GM19372 (cell line): Measurements from ENCODE around the gene MDN1.
"Not testable (repeated sequence)": the region's sequence is repeated elsewhere in the genome, so short reads cannot be mapped to it uniquely, and the experiment has no call there.

Experiments used
- ATAC-seq: cut with Tn5 transposase; IDR thresholded peaks from one replicate; pipeline ENCODE4 v1.9.1; 2021; ENCODE audit warnings: mild to moderate bottlenecking, low read depth, moderate library complexity; ENCODE audit not compliant: unreplicated experiment

Gene MDN1

DNA sequence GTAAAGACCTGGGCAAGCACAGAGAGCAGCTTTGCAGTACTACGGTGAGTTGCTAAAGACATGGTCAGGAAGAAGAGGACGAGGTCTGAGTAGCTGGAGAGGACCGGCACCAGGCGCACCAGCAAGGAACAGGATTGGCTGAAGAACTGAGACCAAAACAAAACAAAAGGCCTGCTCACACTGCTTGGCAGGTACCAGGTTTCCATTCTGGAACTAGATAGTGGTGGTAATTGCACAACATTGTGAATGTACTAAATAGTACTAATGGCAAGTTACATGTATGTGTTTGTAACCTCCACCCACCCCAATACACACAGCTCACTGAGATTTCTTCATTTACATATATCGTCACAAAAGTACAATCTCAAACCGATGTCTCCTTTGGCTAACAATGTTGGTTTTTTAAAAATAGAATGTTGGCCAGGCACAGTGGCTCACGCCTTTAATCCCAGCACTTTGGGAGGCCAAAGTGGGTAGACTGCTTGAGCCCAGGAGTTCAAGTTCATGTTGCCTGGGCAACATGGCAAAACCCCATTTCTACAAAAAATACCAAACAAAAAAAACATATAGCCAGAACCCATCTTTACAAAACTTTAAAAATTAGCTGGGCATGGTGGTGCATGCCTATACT is 148.5 kb downstream of the MDN1 start:
- ATAC-seq, result no peak

DNA sequence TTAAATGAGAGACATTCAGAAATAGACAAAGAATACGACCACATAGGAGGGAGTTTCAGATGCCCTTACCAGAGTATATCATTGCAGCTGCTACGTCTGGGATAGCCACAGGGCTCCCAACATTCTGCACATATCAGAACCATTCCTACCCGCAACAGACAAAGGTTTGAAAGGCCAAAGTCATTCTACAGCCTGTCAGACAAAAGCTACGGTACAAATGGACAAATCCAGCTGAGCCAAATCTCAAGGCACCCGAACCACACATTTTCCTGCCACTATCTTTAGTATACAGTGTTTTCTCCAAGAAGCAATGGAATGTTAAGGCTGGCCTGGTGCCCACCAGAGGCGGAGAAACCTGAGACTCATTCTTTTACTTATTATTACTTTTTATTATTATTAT is 150.6 kb downstream of the MDN1 start:
- ATAC-seq, result no peak

DNA sequence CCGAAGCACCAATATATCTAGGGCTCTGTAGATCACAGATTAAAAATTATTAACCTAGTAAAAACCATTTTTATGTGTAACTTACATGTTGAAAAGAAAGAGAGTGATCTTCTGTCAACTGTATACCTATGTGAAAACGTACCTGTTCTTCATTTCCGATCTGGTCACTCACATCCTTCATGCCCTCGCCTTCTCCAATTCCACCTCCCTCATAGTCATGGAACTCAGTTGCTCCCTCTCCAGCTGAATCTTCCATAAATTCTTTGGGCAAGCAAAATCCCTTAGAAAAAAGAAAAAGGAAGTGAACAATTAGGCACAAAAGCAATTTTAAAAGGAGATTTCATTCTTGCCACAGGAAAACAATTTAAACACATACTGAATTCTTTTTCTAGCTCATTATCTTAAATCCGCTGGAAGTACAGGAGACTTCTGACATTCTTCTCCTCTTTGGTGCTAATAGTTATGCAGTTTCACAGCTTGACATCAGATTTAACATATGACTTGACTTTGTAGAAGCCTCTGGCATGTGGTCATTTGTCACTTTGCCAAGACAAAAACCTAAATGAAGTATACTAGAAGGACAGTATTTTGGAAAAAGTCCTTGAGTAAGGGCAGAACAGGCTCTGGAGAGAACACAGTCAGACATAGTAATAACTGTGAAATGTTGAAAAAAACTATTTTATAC is 151.6 kb downstream of the MDN1 start:
- no peak for ATAC-seq

DNA sequence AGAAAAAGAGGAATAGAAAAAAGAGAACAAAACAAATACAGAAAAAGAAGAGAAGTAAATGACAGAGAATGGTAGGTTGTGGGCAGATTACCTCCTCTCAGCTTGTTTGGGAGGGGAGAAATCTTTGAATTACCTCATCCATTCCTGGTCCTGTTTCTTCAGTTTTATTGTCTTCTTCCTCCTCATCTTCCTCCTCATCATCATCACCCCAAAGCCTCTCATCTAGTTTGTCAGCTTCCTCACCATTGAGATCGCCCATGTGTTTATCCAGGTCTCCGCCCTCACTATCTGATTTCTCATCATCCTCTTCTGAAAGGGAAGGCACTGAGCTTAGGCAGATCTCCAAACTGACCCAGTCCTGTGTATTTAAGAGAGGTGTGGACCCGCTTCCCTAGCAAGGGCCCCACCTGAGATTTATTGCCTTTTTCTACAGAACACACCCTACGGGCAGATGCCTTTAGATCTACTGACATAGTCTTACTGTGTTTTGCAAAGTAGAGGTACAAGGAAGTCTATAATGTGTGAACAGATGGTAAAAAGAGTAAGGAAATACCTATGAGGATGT is 156.9 kb downstream of the MDN1 start:
- no peak for ATAC-seq

DNA sequence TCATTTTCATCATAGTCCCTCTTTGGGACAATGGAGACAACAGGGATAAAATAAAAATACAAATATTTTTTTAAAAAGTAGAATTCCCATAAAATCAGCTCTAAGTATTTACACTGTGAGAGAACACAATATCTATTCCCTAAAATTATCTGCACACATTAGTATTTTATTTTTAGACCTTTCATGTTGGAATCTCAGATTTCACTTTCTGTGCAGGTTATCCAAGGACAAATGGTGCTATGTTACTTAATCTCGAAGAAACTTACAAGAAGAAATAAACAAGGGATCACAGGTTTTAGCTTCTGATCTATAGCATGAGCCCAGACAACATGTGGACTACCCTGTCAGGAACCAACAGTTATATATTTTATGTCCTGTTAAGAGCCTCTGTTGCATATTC is 158.0 kb downstream of the MDN1 start:
- ATAC-seq, result no peak

DNA sequence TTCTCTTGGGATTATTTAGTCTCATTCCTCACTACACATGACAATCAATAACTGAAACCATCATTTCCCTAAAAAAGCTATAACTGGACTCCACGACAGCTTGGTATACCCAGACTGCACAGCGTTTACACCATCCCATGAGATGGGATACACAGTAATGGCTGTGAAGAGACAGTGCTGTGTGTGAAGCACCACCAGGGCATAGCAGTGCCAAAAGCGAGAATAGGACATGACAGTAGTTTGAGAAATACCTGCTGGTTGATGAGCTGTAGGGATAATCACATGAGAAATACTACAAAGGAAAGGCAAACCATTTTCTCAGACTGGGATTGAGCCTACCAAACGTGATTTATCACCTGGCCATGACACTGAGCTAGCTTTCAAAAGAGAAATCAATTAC is 158.6 kb downstream of the MDN1 start:
- no peak for ATAC-seq

DNA sequence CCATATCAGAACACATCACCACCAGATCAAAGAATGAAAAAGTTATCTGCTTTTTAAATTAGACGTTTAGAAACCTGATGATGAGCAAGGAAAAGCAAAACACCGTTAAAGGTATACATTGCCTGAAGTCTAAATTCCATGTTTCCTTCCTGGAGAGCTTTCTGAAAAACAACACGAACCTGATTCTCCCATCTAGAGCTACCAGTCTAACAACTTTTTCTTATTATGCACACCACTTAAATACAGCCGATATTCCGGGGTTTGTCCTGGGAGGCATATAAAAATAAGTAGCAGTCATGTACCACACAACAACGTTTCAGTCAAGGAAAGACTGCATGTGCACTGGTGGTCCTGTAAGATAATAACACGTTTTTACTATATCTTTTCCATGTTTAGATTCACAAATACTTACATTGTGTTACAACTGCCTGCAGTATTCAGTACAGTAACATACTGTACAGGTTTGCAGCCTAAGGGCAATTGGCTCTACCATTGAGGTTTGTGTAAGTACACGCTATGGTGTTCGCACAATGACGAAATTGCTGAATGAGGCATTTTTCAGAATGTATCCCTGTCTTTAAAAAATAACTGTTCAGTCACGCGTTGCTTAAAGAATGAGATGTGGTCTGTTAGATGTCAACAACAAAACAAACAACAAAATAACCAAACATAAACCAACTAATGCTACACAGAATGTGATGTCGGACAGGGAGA is 162.0 kb downstream of the MDN1 start:
- ATAC-seq, result no peak

DNA sequence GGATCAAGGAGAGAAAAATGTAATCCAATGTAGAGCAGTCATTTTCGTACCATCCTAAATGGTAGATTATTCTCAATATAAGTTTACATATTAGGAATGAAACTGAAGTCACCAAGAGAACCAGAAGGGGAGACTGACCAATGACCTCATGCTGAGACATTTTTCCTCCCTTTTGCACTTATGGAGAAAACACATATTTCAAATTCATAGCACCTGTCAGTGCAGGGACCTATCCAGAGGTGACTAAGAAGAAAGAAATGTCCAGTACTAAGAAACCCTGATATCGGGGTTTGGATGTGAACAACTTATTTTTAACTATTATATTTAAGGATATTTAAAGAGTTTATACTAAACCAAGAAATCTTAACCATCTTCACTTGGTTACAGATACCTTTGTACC is 164.5 kb downstream of the MDN1 start:
- ATAC-seq, result no peak

DNA sequence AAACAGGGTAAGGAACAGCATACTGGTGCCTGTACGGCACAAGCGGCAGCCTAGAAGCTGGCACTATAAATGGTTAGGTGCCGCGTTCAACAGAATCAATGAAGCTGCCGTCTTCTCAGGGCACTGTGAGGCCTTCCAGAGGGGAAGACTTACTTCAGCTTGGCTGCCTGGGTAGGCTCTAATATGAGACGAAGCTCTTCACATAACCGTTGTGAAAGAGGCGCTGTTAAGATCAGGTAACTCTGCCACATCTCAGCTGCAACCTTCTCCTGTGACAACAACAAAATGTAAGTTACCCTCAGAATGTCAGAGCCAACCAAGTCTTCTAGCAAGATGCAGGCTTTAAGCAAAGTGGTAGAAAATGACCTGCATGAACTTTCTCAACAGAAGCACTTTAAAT is 169.0 kb downstream of the MDN1 start:
- ATAC-seq, result no peak

DNA sequence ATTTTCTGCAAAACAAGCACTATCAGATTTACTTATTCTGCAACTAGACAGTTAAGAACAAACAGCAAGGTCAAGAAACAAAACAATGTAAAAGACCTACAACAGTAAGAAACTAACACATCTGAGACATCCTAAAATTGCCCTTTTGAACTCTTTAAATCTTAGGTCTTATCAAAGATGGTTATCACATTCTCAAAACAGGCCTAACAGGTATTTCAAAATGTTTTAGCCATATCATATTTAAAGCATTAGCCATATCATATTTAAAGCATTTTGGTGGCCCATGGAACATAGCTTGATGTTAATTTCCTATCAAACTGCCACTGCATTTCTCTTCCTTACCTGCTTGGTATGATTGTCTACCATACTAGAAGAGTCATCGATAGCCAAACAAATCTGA is 169.9 kb downstream of the MDN1 start:
- no peak for ATAC-seq

DNA sequence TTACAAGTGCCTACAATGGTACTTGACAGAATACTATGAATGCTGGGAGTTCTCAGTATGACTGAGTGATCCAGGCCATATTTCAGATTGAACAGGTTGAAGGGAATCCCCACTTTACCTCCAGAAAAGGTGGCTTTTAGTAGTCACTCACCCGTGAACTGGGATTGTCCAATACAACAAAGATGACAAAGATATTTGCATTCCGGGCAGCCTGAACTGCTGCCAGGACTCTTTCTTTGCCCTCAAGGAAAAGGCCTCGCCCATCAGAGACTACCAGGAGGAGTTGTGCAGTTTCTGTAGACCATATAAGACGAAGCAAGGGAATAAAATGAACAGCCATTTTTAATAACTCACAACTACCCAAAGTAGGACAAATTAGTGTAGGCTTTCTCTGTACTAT is 174.7 kb downstream of the MDN1 start:
- no peak for ATAC-seq

DNA sequence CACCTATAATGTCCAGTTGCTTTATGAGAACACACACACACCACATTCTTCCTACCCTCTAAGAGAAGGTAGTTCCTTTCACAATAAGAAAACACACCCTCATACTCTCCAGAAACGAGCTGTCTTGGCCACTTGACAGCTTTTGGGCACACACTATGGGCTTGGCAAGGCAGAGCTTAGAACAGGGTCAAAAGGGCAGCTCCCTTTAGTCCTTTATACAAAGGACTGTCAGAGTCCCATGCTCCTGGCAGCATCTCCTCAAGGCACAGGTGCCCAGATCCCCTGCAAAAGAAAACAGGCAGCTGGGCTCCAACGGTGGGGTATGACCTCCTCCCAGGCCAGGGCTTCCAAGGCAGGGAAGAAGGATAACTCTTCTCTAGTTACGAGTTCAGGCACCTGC is 176.2 kb downstream of the MDN1 start:
- no peak for ATAC-seq

DNA sequence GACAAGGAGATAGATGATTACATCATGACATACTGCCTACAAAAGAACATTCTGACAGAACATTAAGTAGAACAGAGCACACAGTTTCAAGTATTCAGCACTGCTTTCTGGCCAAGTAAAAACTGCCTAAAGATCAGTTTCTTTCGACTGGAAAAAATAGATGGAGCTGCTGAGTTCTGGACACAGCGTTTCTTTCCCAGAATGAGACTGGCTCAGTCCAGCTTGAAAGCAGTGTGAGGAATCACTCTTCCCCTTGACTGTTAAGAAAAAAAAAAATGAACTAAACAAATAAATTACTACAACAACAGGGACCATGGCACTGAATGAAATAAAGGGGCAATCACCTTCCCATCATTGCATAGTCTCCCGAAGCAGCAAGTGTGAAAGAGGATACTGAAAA is 176.6 kb downstream of the MDN1 start:
- no peak for ATAC-seq

DNA sequence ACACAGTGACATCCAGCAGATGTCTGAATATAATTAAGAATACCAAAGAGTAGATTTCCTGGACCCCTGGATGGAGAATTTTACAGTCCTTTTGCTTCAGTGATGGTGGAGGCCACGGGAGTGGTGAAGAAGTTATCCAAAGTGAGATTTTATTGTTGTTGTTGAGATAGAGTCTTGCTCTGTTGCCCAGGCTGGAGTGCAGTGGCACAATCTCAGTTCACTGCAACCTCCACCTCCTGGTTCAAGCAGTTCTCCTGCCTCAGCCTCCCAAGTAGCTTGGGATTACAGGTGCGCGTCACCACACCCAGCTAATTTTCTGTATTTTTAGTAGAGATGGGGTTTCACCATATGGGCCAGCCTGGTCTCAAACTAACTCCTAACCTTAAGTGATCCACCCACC is 178.0 kb downstream of the MDN1 start:
- not testable (repeated sequence) for ATAC-seq

DNA sequence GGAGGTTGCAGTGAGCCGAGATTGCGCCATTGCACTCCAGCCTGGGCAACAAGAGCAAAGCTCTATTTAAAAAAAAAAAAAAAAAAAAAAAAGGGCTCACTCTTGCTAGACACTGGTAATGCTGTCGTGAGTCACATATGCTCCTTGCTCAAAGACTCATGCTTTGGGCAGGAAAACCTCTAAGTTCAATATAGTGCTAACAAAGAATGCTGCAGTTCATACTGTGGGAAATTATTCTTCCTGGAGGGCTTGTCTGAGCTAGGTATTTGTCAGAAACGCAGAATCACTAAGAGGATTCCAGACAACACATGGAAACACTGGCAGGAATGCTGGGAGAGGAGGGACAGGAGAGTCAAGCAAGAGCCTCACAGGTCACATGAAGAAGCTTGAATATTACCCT is 178.8 kb downstream of the MDN1 start:
- ATAC-seq, result no peak

DNA sequence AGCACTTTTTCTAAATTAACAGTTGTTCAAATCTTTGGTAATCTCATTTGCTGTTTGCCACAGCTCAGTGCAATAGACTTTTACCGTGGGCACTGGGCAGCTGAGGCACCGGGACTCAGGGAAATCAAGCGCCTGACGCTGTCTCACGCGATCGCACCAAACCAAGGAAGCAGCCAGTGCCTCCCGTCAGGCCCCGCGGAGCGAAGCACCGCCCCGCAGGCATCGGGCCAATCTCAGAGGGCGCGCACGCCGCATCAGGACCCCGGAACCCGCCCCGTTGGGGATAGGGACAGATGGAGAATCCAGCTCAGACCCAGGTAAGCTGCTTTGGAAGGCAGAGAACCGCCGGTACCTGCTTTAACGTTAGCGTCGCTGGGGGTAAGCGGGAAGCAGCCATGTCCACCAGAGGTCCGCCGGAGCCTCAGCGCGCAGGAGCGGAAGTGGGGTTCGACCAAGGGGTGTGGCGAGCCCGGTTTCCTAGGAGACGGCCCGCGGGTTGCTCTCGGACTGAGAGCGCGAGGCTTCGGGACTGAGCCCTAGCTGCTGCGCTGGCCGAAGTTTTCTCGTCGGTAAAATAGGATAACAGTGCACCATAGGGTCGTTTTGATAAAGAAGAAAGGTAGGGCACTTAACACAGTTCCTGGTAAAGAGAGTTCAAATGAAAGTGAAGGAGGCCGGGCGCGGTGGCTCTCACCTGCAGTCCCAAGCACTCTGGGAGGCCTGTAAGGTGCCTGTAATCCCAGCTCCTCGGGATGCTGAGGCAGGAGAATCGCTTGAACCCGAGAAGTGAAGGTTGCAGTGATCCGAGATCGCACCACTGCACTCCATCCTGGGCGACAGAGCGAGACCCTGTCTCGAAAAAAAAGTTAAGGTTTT is 181.0 kb downstream of the MDN1 start, which contains the start of gene LYRM2:
LYRM2 (minus strand) TSS at position 428 of the 876 bp plus-strand sequence; CDS start at position 397, 31 bp downstream.
- ATAC-seq, result peak; percentile 98

DNA sequence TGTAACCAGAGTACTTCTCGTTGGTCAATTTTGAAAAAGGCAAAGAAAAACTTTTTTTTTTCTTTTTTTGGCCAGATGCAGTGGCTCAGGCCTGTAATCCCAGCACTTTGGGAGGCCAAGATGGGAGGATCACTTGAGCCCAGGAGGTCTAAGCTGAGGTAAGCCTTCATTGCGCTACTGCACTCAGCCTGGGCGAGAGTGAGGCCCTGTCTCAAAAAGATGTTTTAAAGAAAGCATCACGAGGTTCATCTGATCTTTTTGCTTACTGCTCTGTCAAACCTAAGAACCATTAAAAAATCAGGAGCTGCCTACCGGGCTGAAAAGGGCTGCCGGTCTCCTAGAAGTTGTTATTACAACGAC is 181.7 kb downstream of the MDN1 start:
- ATAC-seq, result peak; percentile 0

DNA sequence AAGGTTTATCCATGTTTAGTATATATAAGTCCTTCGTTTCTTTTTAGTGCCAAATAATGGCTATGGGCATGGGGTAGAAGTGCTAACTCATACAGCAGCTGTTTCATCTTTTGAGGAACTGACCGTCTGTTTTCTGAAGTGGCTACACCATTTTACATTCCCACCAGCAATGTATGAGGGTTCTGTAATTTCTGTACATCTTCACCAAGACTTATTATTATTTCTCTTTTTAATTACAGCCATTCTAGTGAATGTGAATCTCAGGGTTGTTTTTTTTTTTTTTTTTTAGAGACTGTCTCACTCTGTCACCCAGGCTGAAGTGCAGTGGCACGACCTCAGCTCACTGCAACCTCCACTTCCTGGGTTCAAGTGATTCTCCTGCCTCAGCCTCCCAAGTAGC is 183.2 kb downstream of the MDN1 start:
- not testable (repeated sequence) for ATAC-seq

DNA sequence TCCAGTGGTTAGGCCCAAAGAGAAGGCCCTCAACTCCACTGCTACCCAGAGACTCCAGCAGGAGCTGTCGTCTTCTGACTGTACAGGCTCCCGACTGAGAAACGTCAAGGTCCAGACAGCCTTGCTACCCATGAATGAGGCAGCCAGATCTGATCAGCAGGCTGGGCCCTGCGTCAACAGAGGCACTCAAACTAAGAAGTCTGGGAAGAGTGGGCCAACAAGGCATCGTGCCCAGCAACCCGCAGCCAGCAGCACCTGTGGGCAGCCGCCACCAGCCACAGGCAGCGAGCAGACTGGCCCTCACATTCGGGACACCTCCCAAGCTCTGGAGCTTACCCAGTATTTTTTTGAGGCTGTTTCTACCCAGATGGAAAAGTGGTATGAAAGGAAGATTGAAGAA is 189.1 kb downstream of the MDN1 start:
- ATAC-seq, result no peak

DNA sequence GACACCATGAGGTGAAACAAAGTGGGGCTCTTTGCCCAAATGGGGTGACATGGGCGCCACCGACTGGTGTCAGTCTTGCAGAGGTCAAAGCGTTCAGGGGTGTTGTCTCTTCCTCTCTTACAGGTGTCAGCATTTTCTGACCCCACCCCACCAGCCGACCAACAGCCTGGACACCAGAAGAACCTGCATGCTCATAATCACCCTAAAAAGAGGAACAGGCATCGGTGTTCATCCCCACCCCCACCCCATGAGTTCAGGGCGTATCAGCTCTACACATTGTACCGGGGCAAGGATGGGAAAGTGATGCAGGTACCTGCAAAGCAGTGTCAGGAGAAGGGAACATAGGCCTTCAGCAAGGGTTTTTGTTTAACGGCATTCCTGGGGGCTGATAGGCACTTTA is 195.8 kb downstream of the MDN1 start:
- ATAC-seq, result no peak

DNA sequence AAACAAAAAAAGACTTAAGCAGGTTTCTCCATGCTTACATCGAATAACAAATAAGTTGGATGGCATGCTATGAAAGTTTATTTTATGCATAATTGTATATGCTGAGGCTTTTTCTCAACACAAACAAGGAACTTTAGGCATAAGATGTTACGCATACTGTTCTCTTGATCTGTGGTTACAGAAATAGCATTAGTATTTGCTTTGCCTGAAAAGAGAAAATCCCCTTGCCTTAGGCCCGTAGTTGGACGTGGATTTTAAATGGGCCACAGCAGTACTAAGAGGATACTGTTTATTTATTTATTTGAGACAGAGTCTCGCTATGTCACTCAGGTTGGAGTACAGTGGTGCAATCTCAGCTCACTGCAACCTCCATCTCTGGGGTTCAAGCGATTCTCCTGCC is 200.0 kb downstream of the MDN1 start:
- no peak for ATAC-seq
